Mesenchymal stem cell (in vitro differentiated cells and primary cell): ENCODE measurements around the gene FTL.

Source experiments
- DNase-seq: peaks from one replicate; pipeline ENCODE4 v3.0.0-alpha.2; 2013
- H2AFZ ChIP-seq: one replicate; pipeline ENCODE4 v1.6.1; 2013; ENCODE audit warnings: low read depth, mild to moderate bottlenecking, control low read depth, inconsistent platforms, low read length, moderate library complexity
- H2AK5ac ChIP-seq: 2 replicates; pipeline ENCODE4 v1.6.1; 2013; ENCODE audit warnings: low read length, moderate library complexity, mild to moderate bottlenecking, inconsistent platforms; ENCODE audit not compliant: severe bottlenecking
- H2BK120ac ChIP-seq: one replicate; pipeline ENCODE4 v1.6.1; 2013; ENCODE audit warnings: low read depth, mild to moderate bottlenecking, inconsistent platforms, low read length, moderate library complexity
- H2BK12ac ChIP-seq, 2 experiments: one replicate each; pipeline ENCODE4 v1.6.1; 2013; ENCODE audit warnings: inconsistent platforms in 2 of 2, low read length in 2 of 2, mild to moderate bottlenecking in 2 of 2, moderate library complexity in 2 of 2, control low read depth in 1 of 2
- H2BK15ac ChIP-seq: one replicate; pipeline ENCODE4 v1.6.1; 2013; ENCODE audit warnings: mild to moderate bottlenecking, low read depth, inconsistent platforms; ENCODE audit not compliant: poor library complexity, severe bottlenecking
- H2BK5ac ChIP-seq: 2 replicates; pipeline ENCODE4 v1.6.1; 2013; ENCODE audit warnings: low read depth, mild to moderate bottlenecking, low read length, control low read depth, inconsistent platforms; ENCODE audit not compliant: poor library complexity, severe bottlenecking
- H3K14ac ChIP-seq, 2 experiments: one replicate each; pipeline ENCODE4 v1.6.1; 2013; ENCODE audit warnings: inconsistent platforms in 2 of 2, low read length in 2 of 2, control low read depth in 1 of 2, mild to moderate bottlenecking in 1 of 2, moderate library complexity in 1 of 2
- H3K18ac ChIP-seq, 2 experiments: one replicate each; pipeline ENCODE4 v1.6.1; 2013; ENCODE audit warnings: inconsistent platforms in 2 of 2, low read length in 2 of 2, control low read depth in 1 of 2, low read depth in 1 of 2, mild to moderate bottlenecking in 1 of 2
- H3K23ac ChIP-seq, 2 experiments: one replicate each; pipeline ENCODE4 v1.6.1; 2013; ENCODE audit warnings: inconsistent platforms in 2 of 2, low read length in 2 of 2, mild to moderate bottlenecking in 2 of 2, moderate library complexity in 2 of 2, control low read depth in 1 of 2
- H3K27ac ChIP-seq: 2 replicates; pipeline ENCODE4 v1.5.1; 2013; ENCODE audit warnings: mild to moderate bottlenecking, moderate library complexity, low read length, control low read depth, inconsistent platforms; ENCODE audit not compliant: poor library complexity, severe bottlenecking
- H3K27me3 ChIP-seq, 2 experiments: 2 replicates each; pipeline versions ENCODE4 v1.6.1 to v1.7.0; 2013; ENCODE audit warnings: low read length in 2 of 2, mild to moderate bottlenecking in 2 of 2, moderate library complexity in 2 of 2, control low read depth in 1 of 2, inconsistent platforms in 1 of 2; ENCODE audit not compliant: control insufficient read depth in 1 of 2, insufficient read depth in 1 of 2
- H3K36me3 ChIP-seq, 2 experiments: 2 replicates each; pipeline versions ENCODE4 v1.6.1 to v1.7.0; 2013; ENCODE audit warnings: low read length in 2 of 2, control low read depth in 1 of 2, inconsistent platforms in 1 of 2, low read depth in 1 of 2, mild to moderate bottlenecking in 1 of 2; ENCODE audit not compliant: insufficient read depth in 2 of 2, control insufficient read depth in 1 of 2
- H3K4ac ChIP-seq, 2 experiments: one replicate each; pipeline ENCODE4 v1.6.1; 2013; ENCODE audit warnings: inconsistent platforms in 2 of 2, low read length in 2 of 2, mild to moderate bottlenecking in 2 of 2, moderate library complexity in 2 of 2, control low read depth in 1 of 2, low read depth in 1 of 2
- H3K4me1 ChIP-seq: 2 replicates; pipeline ENCODE4 v1.6.1; 2013; ENCODE audit warnings: low read depth, low read length, control low read depth; ENCODE audit not compliant: control insufficient read depth, insufficient read depth
- H3K4me2 ChIP-seq: 2 replicates; pipeline ENCODE4 v1.6.1; 2013; ENCODE audit warnings: low read length, mild to moderate bottlenecking, inconsistent platforms; ENCODE audit not compliant: poor library complexity, severe bottlenecking
- H3K4me3 ChIP-seq, 2 experiments: 2 replicates each; pipeline versions ENCODE4 v1.5.1 to v1.7.0; 2013; ENCODE audit warnings: low read length in 2 of 2, mild to moderate bottlenecking in 2 of 2, control low read depth in 1 of 2, low read depth in 1 of 2; ENCODE audit not compliant: insufficient read depth in 1 of 2
- H3K79me1 ChIP-seq: replicated peaks from 2 replicates; pipeline ENCODE4 v1.6.1; 2013; ENCODE audit warnings: mild to moderate bottlenecking, control low read depth, low read length, inconsistent platforms; ENCODE audit not compliant: poor library complexity, severe bottlenecking
- H3K9ac ChIP-seq: 2 replicates; pipeline ENCODE4 v1.7.0; 2013; ENCODE audit warnings: mild to moderate bottlenecking, low read length, moderate library complexity
- H3K9me3 ChIP-seq: 2 replicates; pipeline ENCODE4 v1.7.0; 2013; ENCODE audit warnings: mild to moderate bottlenecking, low read length; ENCODE audit not compliant: control insufficient read depth
- H4K8ac ChIP-seq: one replicate; pipeline ENCODE4 v1.6.1; 2013; ENCODE audit warnings: inconsistent platforms, mild to moderate bottlenecking, low read length, moderate library complexity
- H4K91ac ChIP-seq: one replicate; pipeline ENCODE4 v1.6.1; 2013; ENCODE audit warnings: mild to moderate bottlenecking, low read length, inconsistent platforms
- WGBS: methylation state at CpG from one replicate; pipeline ENCODE4 v1.1.7; 2013; ENCODE audit warnings: mixed read lengths; 5-methylcytosine and 5-hydroxymethylcytosine counted together

The FTL gene

GRCh38 chr19:48969276-48970138, 4.4 kb downstream of the FTL start:
- Histone ChIP-seq H3K9me3 (no peaks in the 10 kb centered on the region), H2BK15ac (no peak overlapping the region), H3K4me3 (no peak overlapping the region), H3K4ac (no peak overlapping the region), H3K79me1 (peaks cover 4% of the 10 kb centered on the region), H3K36me3 (peaks cover 64 to 68% of the 10 kb centered on the region in 2 experiments), H4K8ac (no peak overlapping the region), H3K4me1 (peaks cover 15% of the 10 kb centered on the region), H2BK120ac (no peak overlapping the region), H2BK12ac (no peak overlapping the region), H2BK5ac (no peak overlapping the region), H3K27me3 (no peaks in the 10 kb centered on the region), H3K9ac (no peak overlapping the region), H2AK5ac (no peak overlapping the region), H3K18ac (no peak overlapping the region), H4K91ac (no peak overlapping the region), H3K14ac (no peak overlapping the region), H3K23ac (no peak overlapping the region), H3K4me2 (no peak overlapping the region), H3K27ac (no peak overlapping the region), H2AFZ (no peak overlapping the region)
- WGBS: 98% methylated on average over 38 of the region's 45 CpGs
- DNase-seq: peak; percentile 69

DNA sequence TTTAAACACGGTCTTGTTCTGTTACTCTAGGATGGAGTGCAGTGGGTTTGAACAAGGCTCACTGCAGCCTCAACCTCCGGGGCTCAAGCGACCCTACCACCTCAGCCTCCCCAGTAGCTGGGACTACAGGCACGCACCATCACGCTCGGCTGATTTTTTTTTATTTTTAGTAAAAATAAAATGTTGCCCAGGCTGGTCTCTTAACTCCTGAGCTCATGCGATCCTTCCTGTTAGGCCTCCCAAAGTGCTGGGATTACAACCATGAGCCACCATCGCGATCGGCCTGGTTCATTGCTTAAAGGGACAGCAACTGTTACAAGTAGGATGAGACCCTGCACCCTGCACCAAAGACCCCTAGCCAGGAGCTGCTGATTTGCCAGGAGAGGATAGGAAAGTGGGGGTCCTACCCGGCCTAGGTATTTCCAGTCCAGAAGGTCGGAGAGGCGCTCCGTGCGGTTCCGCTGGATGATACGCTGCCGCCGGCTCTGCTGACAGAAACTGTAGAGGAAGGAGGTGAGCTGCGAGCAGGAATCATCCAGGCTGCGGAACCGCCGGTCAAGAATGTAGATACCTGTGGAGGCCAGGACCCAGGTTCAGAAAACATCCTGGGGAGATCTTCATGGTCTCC, 5.1 kb downstream of the FTL start:
- Histone ChIP-seq H4K91ac (no peak overlapping the region), H3K36me3 (peaks cover 68 to 71% of the 10 kb centered on the region in 2 experiments), H2BK5ac (no peak overlapping the region), H2BK120ac (no peak overlapping the region), H3K23ac (no peak overlapping the region), H3K18ac (no peak overlapping the region), H2BK12ac (no peak overlapping the region), H3K4me2 (no peak overlapping the region), H2AK5ac (no peak overlapping the region), H3K9me3 (no peaks in the 10 kb centered on the region), H2AFZ (no peak overlapping the region), H3K27ac (peak overlapping the region; percentile 19), H3K4me3 (no peak overlapping the region), H2BK15ac (no peak overlapping the region), H3K27me3 (no peaks in the 10 kb centered on the region), H3K9ac (no peak overlapping the region), H3K4me1 (peaks cover 12% of the 10 kb centered on the region), H3K4ac (no peak overlapping the region), H4K8ac (no peak overlapping the region), H3K79me1 (peaks cover 4% of the 10 kb centered on the region), H3K14ac (no peak overlapping the region)
- 95% methylated on average over 22 of the region's 23 CpGs for WGBS
- peak; percentile 27 for DNase-seq

DNA sequence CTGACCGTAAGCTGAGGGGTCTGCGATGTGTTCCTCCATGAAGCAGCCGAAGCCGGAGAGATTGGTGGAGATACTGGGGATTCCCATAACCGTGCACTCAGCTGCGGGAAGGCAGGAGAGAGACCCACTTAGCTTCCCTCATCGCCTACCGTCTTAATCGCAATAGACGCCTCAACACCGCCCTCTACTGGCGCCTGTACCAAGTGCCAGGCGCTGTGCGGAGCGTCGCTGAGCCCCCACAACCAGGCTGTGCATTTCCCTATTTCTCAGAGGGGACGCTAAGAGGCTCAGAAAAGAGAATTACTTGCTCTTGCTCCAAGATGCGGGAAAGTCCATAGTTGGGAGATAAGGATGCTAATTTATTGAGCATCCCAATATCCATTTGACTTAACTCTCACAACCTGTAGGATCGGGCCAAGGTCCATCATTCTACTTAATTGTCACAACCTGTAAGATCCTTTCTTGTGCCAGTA, 5.8 kb downstream of the FTL start:
- no peak overlapping the region for H2BK5ac ChIP-seq
- no peak overlapping the region for H3K14ac ChIP-seq
- no peak overlapping the region for H3K4ac ChIP-seq
- no peaks in the 10 kb centered on the region for H3K27me3 ChIP-seq
- no peak overlapping the region for H3K27ac ChIP-seq
- H3K36me3 ChIP-seq: peaks cover 66 to 69% of the 10 kb centered on the region in 2 experiments
- H2AK5ac ChIP-seq: no peak overlapping the region
- H4K8ac ChIP-seq: no peak overlapping the region
- H3K79me1 ChIP-seq: peaks cover 4% of the 10 kb centered on the region
- peak; percentile 89 for DNase-seq
- H2AFZ ChIP-seq: no peak overlapping the region
- H3K9ac ChIP-seq: no peak overlapping the region
- peaks cover 12% of the 10 kb centered on the region for H3K4me1 ChIP-seq
- H3K23ac ChIP-seq: no peak overlapping the region
- H3K4me2 ChIP-seq: no peak overlapping the region
- no peak overlapping the region for H2BK15ac ChIP-seq
- H2BK120ac ChIP-seq: no peak overlapping the region
- H4K91ac ChIP-seq: no peak overlapping the region
- H2BK12ac ChIP-seq: no peak overlapping the region
- WGBS: 23% methylated on average over 18 of the region's 19 CpGs
- no peak overlapping the region for H3K4me3 ChIP-seq
- no peaks in the 10 kb centered on the region for H3K9me3 ChIP-seq
- H3K18ac ChIP-seq: no peak overlapping the region
